Dendritic cell treated with granulocyte-macrophage colony-stimulating factor and Interleukin-4, amounts not matched to agents 40 ng/mL and 50 ng/mL, for 4 days (primary cell): ENCODE results near the gene PLEK.
A peak's percentile ranks its signal among the peaks of the same experiment; 100 is the strongest.

ENCODE experiments used
- H3K27ac Mint-ChIP-seq: one replicate; pipeline ENCODE4 v1.8.0; 2022; ENCODE audit warnings: mild to moderate bottlenecking, mixed read lengths
- H3K27me3 Mint-ChIP-seq: one replicate; pipeline ENCODE4 v1.8.0; 2022; ENCODE audit warnings: mild to moderate bottlenecking, mixed read lengths
- H3K36me3 Mint-ChIP-seq: one replicate; pipeline ENCODE4 v1.8.0; 2022; ENCODE audit warnings: low read depth, mixed read lengths
- H3K4me1 Mint-ChIP-seq: one replicate; pipeline ENCODE4 v1.8.0; 2022; ENCODE audit warnings: low read depth, mixed read lengths
- H3K4me3 Mint-ChIP-seq: one replicate; pipeline ENCODE4 v1.8.0; 2022; ENCODE audit warnings: mild to moderate bottlenecking, moderate library complexity, mixed read lengths
- H3K9me3 Mint-ChIP-seq: one replicate; pipeline ENCODE4 v1.8.0; 2022; ENCODE audit warnings: mixed read lengths
- intact Hi-C: fragments of 100-400 bp; cut with micrococcal nuclease; formaldehyde crosslinking; loops from one replicate; pipeline ENCODE4 v1.15.0; 2022

PLEK gene

DNA sequence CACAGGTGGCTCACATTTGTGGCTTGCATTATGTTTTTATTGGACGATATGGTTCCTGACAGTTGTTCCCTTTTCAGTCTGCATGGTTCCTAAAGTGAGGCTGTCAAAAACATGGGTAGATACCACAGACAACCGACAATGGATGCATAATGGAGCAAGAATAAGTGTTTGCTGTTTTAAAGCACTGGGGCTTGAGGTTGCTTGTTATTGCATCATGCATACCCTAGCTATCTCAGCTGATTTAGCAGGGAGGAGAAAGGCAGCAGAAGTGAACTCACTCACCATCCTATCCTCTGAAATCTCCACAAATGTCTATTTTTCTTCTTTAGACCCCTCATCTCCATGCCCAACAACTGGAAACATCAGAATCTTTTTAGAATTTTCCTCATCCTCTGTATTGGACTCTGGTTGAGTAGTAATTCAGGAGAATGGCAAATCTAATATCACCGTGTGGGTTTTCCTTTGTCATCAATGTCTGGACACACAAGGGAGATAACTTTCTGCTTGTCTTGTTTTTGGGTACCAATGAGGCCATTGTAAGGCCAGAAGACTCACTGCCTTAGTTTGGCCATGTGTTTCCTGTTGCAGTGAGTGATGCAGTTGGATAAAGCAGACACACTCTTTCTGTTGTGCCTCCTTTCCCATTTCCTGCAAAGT is 55.3 kb downstream of the PLEK start:
- Mint-ChIP-seq H3K27me3 (no peaks in the 10 kb centered on the region), H3K4me1 (peaks cover 38% of the 10 kb centered on the region), H3K4me3 (no peak overlapping the region), H3K27ac (no peak overlapping the region), H3K36me3 (no peaks in the 10 kb centered on the region), H3K9me3 (no peaks in the 10 kb centered on the region)
- intact Hi-C loops: no loop called here

DNA sequence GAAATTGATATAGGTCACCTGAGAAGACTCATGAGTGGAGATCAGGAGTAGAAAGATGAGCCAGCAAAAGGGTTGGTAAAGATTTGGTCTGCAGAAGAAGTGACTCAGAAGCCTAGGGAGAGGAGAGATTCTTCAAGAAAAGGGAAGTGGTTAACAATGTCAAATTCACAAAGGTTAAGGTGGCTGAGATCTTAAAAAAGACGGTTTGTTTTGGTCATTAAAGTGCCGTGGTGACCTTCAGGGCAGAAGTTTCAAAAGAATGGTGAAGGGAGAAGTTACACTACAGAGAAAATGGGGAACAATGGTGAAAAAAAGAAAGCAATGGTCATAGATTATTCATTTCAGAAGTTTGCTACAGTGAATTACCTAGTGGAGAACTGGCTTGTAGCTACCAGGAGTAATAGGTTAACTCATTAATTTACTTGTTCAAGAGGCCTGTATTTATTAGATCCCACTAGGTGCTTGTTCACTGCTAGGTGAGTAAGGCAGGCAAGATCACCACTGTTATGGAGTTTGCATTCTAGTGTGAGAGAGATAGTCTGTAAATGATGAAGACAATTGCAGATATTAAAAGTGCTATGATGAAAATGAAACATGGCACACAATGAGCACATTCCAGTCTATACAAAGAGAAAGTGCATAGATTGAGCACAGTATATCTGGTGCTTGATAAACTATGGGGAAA is 59.0 kb downstream of the PLEK start:
- Mint-ChIP-seq H3K4me3 (no peak overlapping the region), H3K9me3 (no peaks in the 10 kb centered on the region), H3K36me3 (no peaks in the 10 kb centered on the region), H3K4me1 (peaks cover 34% of the 10 kb centered on the region), H3K27ac (no peak overlapping the region), H3K27me3 (no peaks in the 10 kb centered on the region)
- intact Hi-C loops: no loop called here

DNA sequence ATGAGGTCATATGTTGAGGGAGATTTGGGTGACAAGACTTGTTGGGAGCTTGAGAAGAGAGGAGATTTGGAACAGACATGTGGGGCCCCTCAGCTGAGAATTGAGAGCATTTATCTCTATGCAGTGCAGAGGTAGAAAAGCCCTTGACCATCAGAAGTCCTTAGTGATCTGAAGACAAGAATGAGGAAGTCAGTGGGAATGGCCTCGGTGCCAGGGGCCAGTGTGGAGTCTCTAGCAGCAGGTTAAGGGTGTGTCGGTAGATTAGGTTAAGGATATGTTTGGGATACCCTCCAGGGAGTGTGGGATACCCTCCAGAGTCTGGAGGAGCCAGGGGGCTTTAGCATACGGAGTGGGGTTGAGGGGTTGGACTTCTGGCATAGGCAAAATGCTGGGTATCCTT is 60.4 kb downstream of the PLEK start:
- H3K4me3 Mint-ChIP-seq: no peak overlapping the region
- no peaks in the 10 kb centered on the region for H3K9me3 Mint-ChIP-seq
- intact Hi-C loops: no loop called here
- H3K4me1 Mint-ChIP-seq: peaks cover 27% of the 10 kb centered on the region
- no peaks in the 10 kb centered on the region for H3K36me3 Mint-ChIP-seq
- H3K27me3 Mint-ChIP-seq: no peaks in the 10 kb centered on the region
- H3K27ac Mint-ChIP-seq: no peak overlapping the region

DNA sequence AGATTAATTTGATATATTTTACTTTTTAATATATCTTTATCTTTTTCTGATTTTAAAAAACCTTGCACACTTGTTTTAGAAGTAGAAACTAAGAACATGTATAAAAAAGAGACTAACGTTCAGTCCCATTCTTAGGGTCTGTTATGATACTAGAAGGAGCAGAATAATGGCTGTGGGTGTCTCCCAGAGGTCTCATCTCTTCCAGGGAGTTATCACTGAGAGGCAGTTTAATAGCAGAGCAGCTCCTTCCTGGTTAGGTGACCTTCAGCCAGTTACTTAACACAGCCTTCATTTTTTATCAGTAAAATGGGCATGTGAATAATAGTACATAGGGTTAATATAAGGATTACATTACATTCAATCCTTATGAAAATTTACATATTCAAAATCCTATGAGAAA is 61.4 kb downstream of the PLEK start:
- H3K4me1 Mint-ChIP-seq: peaks cover 23% of the 10 kb centered on the region
- H3K27me3 Mint-ChIP-seq: no peaks in the 10 kb centered on the region
- H3K27ac Mint-ChIP-seq: no peak overlapping the region
- intact Hi-C loops: loop anchor here (2.0 kb wide), 1 partner anchor 14 kb away; no protein-coding TSS in a partner anchor
- no peaks in the 10 kb centered on the region for H3K9me3 Mint-ChIP-seq
- H3K4me3 Mint-ChIP-seq: no peak overlapping the region
- H3K36me3 Mint-ChIP-seq: no peaks in the 10 kb centered on the region

DNA sequence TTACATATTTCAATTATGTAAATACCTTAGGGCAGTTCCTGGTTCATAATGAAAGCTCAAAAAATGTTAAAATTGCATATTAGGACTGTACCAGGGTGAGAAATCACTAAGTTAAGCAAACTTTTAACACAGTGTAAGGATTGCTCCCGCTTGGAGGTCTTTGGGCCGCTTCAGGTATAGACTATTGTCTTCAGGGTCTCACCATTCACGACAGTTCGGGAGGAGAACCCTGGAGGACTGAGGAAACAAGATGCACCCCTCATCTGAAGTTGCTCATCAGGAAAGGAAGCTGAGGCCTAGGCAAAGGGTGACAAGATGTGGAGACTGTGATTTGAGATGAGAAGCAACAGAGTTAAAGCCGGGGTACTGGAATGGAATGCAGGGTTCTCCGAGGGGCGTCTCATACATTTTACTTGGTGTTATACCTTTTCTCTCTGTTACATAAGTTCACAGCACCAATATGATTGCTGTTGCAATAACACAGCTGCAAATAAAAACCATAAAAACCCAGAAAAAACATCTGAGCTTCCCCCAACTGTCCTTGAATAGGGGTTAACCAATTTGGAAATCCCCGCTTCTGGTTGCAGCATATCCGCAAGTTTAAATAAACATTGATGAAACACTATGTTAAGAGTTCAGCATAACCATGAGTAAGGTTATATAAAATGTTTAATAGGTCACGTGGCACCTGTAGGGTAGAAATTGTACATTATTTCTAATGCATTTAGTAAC is 61.9 kb downstream of the PLEK start:
- Mint-ChIP-seq H3K4me1 (peaks cover 18% of the 10 kb centered on the region), H3K9me3 (no peaks in the 10 kb centered on the region), H3K27me3 (no peaks in the 10 kb centered on the region), H3K27ac (no peak overlapping the region), H3K36me3 (no peaks in the 10 kb centered on the region), H3K4me3 (no peak overlapping the region)
- intact Hi-C loops: loop anchor here (2.0 kb wide), 1 partner anchor 14 kb away; no protein-coding TSS in a partner anchor

DNA sequence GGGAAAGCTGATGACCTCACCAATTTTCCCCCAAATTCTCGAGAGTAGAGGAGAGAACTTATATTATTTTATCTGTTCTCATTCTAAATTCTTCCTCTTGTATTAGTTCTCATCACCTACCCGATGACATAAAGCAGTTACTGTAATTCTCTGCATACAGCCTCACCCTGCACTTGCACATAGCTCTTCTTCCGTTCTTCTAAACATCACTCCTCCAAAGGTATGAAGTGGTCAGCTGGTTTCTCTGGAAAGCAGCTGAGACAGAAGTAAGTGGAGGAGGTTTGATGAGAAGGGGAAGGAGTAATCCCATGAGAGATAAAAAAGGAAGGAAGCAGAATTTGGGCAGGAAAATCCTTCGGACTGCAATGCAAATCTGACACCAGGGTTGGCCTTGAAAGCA is 63.0 kb downstream of the PLEK start:
- H3K4me3 Mint-ChIP-seq: no peak overlapping the region

DNA sequence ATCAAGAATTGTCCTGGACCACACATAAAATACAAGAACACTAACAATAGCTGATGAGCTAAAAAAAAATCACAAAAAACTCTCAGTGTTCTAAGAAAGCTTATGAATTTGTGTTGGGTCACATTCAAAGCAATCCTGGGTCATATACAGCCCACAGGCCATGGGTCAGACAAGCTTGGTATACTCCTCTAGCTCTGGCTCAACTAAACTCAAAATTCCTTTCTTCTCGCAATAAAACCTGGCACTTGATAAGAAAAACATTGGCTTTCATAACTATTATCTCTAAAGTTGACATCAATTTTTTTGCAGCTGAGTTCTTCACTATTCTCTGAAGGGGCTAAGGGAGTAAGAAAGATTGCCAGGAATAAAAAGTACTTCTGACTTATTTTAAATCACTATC is 63.7 kb downstream of the PLEK start:
- H3K27me3 Mint-ChIP-seq: no peaks in the 10 kb centered on the region
- no peaks in the 10 kb centered on the region for H3K9me3 Mint-ChIP-seq
- no peak overlapping the region for H3K27ac Mint-ChIP-seq
- H3K4me3 Mint-ChIP-seq: no peak overlapping the region
- peaks cover 17% of the 10 kb centered on the region for H3K4me1 Mint-ChIP-seq
- intact Hi-C loops: no loop called here
- H3K36me3 Mint-ChIP-seq: no peaks in the 10 kb centered on the region

More for the DNA sequence above, 63.0 kb downstream of the PLEK start:
- Mint-ChIP-seq H3K9me3 (no peaks in the 10 kb centered on the region), H3K27me3 (no peaks in the 10 kb centered on the region), H3K27ac (no peak overlapping the region), H3K36me3 (no peaks in the 10 kb centered on the region), H3K4me1 (peaks cover 17% of the 10 kb centered on the region)
- intact Hi-C loops: no loop called here

DNA sequence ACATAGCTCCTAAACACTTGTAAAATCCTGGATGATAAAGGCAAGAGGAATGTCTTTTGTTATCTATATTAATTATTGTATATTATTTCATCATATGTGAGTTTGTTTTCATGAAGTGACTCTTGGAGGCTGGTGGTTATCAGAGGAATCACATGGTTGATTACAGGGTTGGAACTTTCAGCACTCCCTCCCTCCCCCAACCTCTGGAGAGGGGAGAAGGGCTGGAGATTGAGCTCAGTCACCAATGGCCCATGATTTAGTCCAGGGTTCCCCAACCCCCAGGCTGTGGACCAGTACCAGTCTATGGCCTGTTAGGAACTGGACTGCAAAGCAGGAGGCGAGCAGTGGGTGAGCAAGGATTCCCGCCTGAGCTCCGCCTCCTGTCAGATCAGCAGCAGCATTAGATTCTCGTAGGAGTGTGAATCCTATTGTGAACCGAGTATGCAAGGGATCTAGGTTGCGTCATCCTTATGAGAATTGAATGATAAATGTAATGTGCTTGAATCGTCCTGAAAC is 64.3 kb downstream of the PLEK start:
- Mint-ChIP-seq H3K9me3 (peaks cover under 1% of the 10 kb centered on the region), H3K27me3 (no peaks in the 10 kb centered on the region), H3K4me3 (no peak overlapping the region), H3K36me3 (no peaks in the 10 kb centered on the region), H3K27ac (no peak overlapping the region), H3K4me1 (peaks cover 17% of the 10 kb centered on the region)
- intact Hi-C loops: no loop called here

DNA sequence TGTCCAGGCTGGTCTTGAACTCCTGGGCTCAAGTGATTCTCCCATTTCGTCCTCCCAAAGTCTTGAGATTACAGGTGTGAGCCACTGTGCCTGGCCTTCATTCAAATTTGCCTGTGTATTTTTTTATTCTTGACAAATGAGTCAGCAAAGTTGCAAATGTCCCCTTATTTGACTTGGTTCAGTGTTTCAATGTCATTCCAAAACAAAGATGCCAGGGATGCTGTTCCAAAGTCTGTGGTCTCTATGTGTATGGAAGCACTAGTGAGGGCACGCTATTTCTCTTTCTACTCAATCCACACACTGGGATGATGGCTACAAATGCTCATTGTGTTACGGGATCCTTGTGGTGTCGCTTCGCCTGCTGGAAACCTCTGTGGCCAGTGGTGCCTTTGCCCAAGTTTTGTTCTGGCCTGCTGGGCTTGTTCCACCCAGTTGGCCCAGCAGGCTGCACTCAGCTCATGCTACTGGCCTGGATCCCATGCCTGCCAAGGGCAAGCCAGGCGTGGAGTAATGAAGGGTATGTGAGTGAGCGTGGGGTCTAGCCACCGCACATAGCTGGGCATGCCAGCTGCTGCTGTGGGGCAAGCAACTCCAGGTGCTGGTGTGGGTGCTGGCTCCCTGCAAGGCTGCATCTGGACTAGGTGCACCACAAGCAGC is 66.4 kb downstream of the PLEK start:
- peaks cover 9% of the 10 kb centered on the region for H3K9me3 Mint-ChIP-seq
- no peaks in the 10 kb centered on the region for H3K27me3 Mint-ChIP-seq
- intact Hi-C loops: no loop called here
- H3K4me3 Mint-ChIP-seq: no peak overlapping the region
- no peak overlapping the region for H3K27ac Mint-ChIP-seq
- peaks cover 27% of the 10 kb centered on the region for H3K4me1 Mint-ChIP-seq
- no peaks in the 10 kb centered on the region for H3K36me3 Mint-ChIP-seq

DNA sequence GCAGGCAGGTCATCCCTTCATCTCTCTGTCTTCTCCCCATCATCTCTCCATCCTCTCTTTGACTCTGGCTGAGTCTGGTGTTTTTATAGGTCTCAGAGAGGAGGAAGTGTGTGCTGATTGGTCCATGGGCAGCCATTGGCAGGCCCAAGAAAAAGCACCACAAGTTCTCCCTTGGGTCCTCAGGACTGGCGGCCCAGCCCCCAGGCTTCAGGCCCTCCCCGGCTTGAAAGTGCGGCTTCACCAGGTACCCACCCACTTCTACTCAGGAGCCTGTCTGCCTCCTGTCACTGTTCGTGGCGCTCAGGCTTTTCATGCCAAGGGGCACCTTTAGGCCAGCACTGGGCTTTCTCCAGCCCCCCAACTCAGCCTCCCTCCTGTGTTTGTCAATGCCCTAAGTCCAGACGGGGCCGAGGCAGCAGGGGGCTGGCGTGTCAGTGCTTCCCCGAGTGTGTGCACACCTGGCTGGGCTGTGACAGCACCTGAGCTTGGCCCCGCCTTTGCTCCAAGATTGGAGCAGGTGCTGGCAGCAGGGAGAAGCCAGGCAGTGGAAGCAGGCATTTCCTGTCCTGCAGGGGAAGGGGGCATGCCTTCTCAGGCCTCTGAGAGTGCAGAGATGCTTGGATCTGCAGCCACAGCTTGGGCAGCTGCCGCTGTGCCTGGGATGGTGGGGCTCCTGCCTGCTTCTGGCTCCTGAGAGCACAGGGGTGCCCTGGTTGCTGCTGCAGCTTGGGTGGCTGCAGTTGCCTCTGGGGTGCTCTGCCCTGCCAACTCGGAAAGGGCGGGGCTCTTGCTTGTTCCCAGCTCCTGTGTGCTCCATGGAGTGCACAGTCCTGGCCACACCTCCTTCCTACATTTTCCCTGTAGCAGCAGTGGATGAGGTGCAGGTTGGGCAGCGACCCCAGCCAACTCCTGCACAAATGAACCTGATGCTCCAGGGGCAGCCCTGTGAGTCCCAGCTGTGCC is 67.9 kb downstream of the PLEK start:
- Mint-ChIP-seq H3K9me3 (peaks cover 9% of the 10 kb centered on the region), H3K4me1 (peaks cover 27% of the 10 kb centered on the region), H3K27me3 (no peaks in the 10 kb centered on the region), H3K27ac (no peak overlapping the region), H3K4me3 (no peak overlapping the region), H3K36me3 (no peaks in the 10 kb centered on the region)
- intact Hi-C loops: no loop called here

DNA sequence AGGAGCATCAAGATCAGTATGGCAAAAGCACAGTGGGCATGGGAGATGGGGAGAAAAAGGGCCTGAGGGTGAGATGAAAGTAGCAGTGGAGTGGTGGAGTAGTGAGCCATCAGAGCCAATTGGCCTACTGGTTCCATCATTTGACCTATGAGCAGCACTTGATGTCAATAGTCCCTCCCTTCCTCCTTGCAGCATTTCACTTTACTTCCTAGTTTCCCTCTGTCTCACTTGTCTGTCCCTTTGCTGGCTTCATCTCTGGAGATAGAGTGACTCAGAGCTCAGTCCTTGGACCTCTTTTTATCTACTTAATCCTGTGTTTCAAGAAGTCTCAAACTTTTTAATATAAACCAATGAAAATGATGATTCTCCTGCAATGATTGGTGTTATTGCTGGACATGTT is 69.9 kb downstream of the PLEK start:
- H3K27me3 Mint-ChIP-seq: no peaks in the 10 kb centered on the region
- H3K9me3 Mint-ChIP-seq: peaks cover 9% of the 10 kb centered on the region
- peaks cover 37% of the 10 kb centered on the region for H3K4me1 Mint-ChIP-seq
- intact Hi-C loops: no loop called here
- no peak overlapping the region for H3K4me3 Mint-ChIP-seq
- no peaks in the 10 kb centered on the region for H3K36me3 Mint-ChIP-seq
- peak overlapping the region; percentile 7 for H3K27ac Mint-ChIP-seq

DNA sequence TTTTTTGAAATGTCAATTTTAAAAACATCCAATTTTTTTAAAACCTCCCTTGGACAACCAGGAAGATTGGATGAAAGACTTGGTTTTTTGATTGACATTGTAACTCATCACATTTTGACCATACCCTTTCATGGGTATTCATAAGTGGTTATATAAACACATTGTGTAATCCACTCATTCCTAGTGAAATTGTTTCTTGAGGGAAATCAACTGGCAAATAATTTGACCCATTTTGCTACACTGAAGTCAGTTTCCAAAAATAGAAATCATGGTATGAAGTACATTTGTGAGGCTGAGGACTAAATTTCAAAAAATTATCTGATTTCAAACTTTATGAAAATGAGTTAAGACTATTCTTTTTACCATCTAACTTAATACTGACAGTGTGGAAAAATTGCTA is 70.5 kb downstream of the PLEK start:
- Mint-ChIP-seq H3K27me3 (no peaks in the 10 kb centered on the region), H3K27ac (no peak overlapping the region), H3K36me3 (no peaks in the 10 kb centered on the region), H3K9me3 (peaks cover 9% of the 10 kb centered on the region), H3K4me1 (peaks cover 44% of the 10 kb centered on the region), H3K4me3 (no peak overlapping the region)
- intact Hi-C loops: no loop called here

DNA sequence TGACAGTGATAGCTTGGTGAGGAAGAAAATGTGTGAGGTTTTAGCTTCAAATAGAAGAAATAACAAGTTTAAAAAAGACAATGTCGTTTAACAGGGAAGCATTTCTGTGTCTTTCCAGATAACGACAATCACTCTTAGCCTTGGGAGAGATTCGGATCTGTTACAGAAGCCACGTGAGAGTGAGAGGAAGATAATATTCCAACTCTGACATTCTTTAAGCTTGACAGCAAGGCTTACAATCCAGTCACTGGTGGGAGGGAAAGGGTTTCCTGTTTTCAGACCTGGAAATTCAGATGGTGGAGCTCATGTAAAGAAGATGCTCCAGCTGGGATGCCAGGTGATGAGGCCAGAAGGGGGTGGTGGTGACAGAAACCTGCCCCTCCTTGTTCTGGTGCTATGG is 71.2 kb downstream of the PLEK start:
- H3K9me3 Mint-ChIP-seq: peaks cover 9% of the 10 kb centered on the region
- H3K27me3 Mint-ChIP-seq: no peaks in the 10 kb centered on the region
- H3K27ac Mint-ChIP-seq: peak overlapping the region; percentile 2
- no peak overlapping the region for H3K4me3 Mint-ChIP-seq
- peaks cover 50% of the 10 kb centered on the region for H3K4me1 Mint-ChIP-seq
- intact Hi-C loops: no loop called here
- H3K36me3 Mint-ChIP-seq: no peaks in the 10 kb centered on the region
